H1 (cell line): ENCODE results near the gene SIK1. TPM values are rescaled to one million over a fixed set of nuclear protein-coding genes. Genes with fewer than 3 reads are reported as not detected.
"Not testable (repeated sequence)": the region's sequence is repeated elsewhere in the genome, so short reads cannot be mapped to it uniquely, and the experiment has no call there.

Experiments used
- CTCF ChIA-PET: fragments of 300-600 bp; sonication (Branson Sonifier 250); formaldehyde crosslinking; loops from one replicate; lab custom pipeline; 2021; ENCODE audit not compliant: partially characterized antibody; lab: Charles Lee
- POLR2A ChIA-PET: fragments of 300-600 bp; sonication (Branson Sonifier 250); formaldehyde crosslinking; loops from one replicate; lab custom pipeline; 2021; ENCODE audit warnings: inconsistent platforms; ENCODE audit not compliant: partially characterized antibody; lab: Charles Lee
- DNase-seq, 2 experiments: peaks; one replicate each; pipeline versions ENCODE4 v3.0.0 to v3.0.0-alpha.2; 2010 to 2022; ENCODE audit warnings: low spot score in 2 of 2, low read depth in 1 of 2, mixed read lengths in 1 of 2
- FAIRE-seq: peaks from 2 replicates; lab custom pipeline; 2011; peaks lifted over from hg19 to GRCh38; lab: Jason Lieb, UNC
- H2AFZ ChIP-seq: 2 replicates; pipeline ENCODE4 v1.8.1; 2012; ENCODE audit warnings: low read length, inconsistent platforms
- H2AK5ac ChIP-seq: 2 replicates; pipeline ENCODE4 v1.6.1; 2013; ENCODE audit warnings: low read depth, low read length
- H2BK120ac ChIP-seq: replicated peaks from 2 replicates; pipeline ENCODE3; 2013; ENCODE audit warnings: low read depth, low read length, inconsistent platforms
- H2BK12ac ChIP-seq: 2 replicates; pipeline ENCODE4 v1.6.1; 2013; ENCODE audit warnings: low read depth, low read length
- H2BK15ac ChIP-seq: 2 replicates; pipeline ENCODE4 v1.6.1; 2013; ENCODE audit warnings: low read length
- H2BK20ac ChIP-seq: 2 replicates; pipeline ENCODE4 v1.6.1; 2013; ENCODE audit warnings: low read length
- H2BK5ac ChIP-seq: 2 replicates; pipeline ENCODE4 v1.6.1; 2013; ENCODE audit warnings: low read depth, low read length
- H3K14ac ChIP-seq: 2 replicates; pipeline ENCODE4 v1.6.1; 2013; ENCODE audit warnings: inconsistent platforms; ENCODE audit not compliant: insufficient read length
- H3K18ac ChIP-seq: 2 replicates; pipeline ENCODE4 v1.6.1; 2013; ENCODE audit warnings: low read length; ENCODE audit errors: extremely low read depth
- H3K23ac ChIP-seq: 2 replicates; pipeline ENCODE4 v1.6.1; 2013; ENCODE audit warnings: inconsistent platforms; ENCODE audit not compliant: insufficient read length
- H3K23me2 ChIP-seq: 2 replicates; pipeline ENCODE4 v1.6.1; 2013; ENCODE audit warnings: low read depth, low read length
- H3K27ac ChIP-seq: 2 replicates; pipeline ENCODE4 v1.6.1; 2011; ENCODE audit warnings: low read depth, low read length, inconsistent platforms
- H3K27me3 ChIP-seq, 4 experiments: replicated peaks in 1 of 4; 1 replicate in 1 of 4; 2 replicates in 3 of 4; pipeline versions ENCODE4 v1.6.1 to v1.8.1; 2011 to 2013; ENCODE audit warnings: low read length in 3 of 4, mild to moderate bottlenecking in 3 of 4, inconsistent platforms in 2 of 4, mixed read lengths in 2 of 4, moderate library complexity in 1 of 4; ENCODE audit not compliant: control insufficient read depth in 3 of 4, insufficient read depth in 3 of 4; ENCODE audit errors: extremely low read depth in 1 of 4
- H3K36me3 ChIP-seq, 4 experiments: 2 replicates each; pipeline versions ENCODE4 v1.6.1 to v1.8.1; 2011 to 2013; ENCODE audit warnings: mild to moderate bottlenecking in 4 of 4, low read length in 3 of 4, moderate library complexity in 2 of 4, control low read depth in 1 of 4, inconsistent platforms in 1 of 4; ENCODE audit not compliant: insufficient read depth in 4 of 4, control insufficient read depth in 2 of 4
- H3K4ac ChIP-seq: replicated peaks from 2 replicates; pipeline ENCODE3; 2013; ENCODE audit warnings: low read length, low read depth, mixed read lengths, inconsistent platforms; ENCODE audit not compliant: insufficient read length
- H3K4me1 ChIP-seq, 4 experiments: replicated peaks in 1 of 4; 1 replicate in 1 of 4; 2 replicates in 3 of 4; pipeline versions ENCODE4 v1.6.1 to v1.8.1; 2011 to 2013; ENCODE audit warnings: low read length in 3 of 4, inconsistent platforms in 2 of 4, mixed read lengths in 1 of 4; ENCODE audit not compliant: insufficient read depth in 4 of 4, control insufficient read depth in 3 of 4
- H3K4me2 ChIP-seq, 2 experiments: 2 replicates each; pipeline versions ENCODE4 v1.6.1 to v1.8.1; 2011 to 2013; ENCODE audit warnings: low read depth in 2 of 2, low read length in 2 of 2, control low read depth in 1 of 2, inconsistent platforms in 1 of 2, mild to moderate bottlenecking in 1 of 2; ENCODE audit not compliant: insufficient read depth in 1 of 2
- H3K4me3 ChIP-seq, 4 experiments: fragments of 200-600, 300-600 bp in 1 of 4; sonication (generic), shearing (Covaris generic), sonication (Bioruptor Twin) in 1 of 4; 2 replicates each; pipeline versions ENCODE4 v1.5.1 to v1.8.1; 2011 to 2016; ENCODE audit warnings: low read length in 4 of 4, low read depth in 3 of 4, control low read depth in 2 of 4, inconsistent platforms in 2 of 4, mild to moderate bottlenecking in 2 of 4, mixed read lengths in 1 of 4, moderate library complexity in 1 of 4; ENCODE audit not compliant: insufficient read depth in 2 of 4; ENCODE audit errors: extremely low read depth in 1 of 4
- H3K56ac ChIP-seq: replicated peaks from 2 replicates; pipeline ENCODE3; 2013; ENCODE audit warnings: low read depth, mild to moderate bottlenecking, mixed read lengths, low read length, inconsistent platforms; ENCODE audit not compliant: insufficient read length
- H3K79me1 ChIP-seq: 2 replicates; pipeline ENCODE4 v1.6.1; 2013; ENCODE audit warnings: low read depth, low read length, control low read depth
- H3K79me2 ChIP-seq, 2 experiments: 2 replicates each; pipeline versions ENCODE4 v1.6.1 to v1.8.1; 2012 to 2013; ENCODE audit warnings: low read length in 2 of 2, mild to moderate bottlenecking in 2 of 2, inconsistent platforms in 1 of 2; ENCODE audit not compliant: insufficient read depth in 2 of 2, control insufficient read depth in 1 of 2
- H3K9ac ChIP-seq, 4 experiments: replicated peaks in 1 of 4; 1 replicate in 1 of 4; 2 replicates in 3 of 4; pipeline versions ENCODE4 v1.6.1 to v1.8.1; 2011 to 2013; ENCODE audit warnings: low read depth in 3 of 4, low read length in 3 of 4, control low read depth in 2 of 4, mild to moderate bottlenecking in 2 of 4, moderate library complexity in 2 of 4, inconsistent platforms in 1 of 4; ENCODE audit errors: extremely low read depth in 1 of 4
- H3K9me3 ChIP-seq, 2 experiments: 2 replicates each; pipeline versions ENCODE4 v1.6.1 to v1.8.1; 2012 to 2013; ENCODE audit warnings: mild to moderate bottlenecking in 2 of 2, moderate library complexity in 2 of 2, control low read depth in 1 of 2, inconsistent platforms in 1 of 2, low read depth in 1 of 2, low read length in 1 of 2, mixed read lengths in 1 of 2; ENCODE audit not compliant: insufficient read depth in 2 of 2
- H4K20me1 ChIP-seq, 2 experiments: replicated peaks in 1 of 2; 2 replicates each; pipeline versions ENCODE3 to v1.8.1; 2011 to 2013; ENCODE audit warnings: inconsistent platforms in 2 of 2, low read length in 2 of 2, mild to moderate bottlenecking in 1 of 2; ENCODE audit not compliant: insufficient read depth in 2 of 2, control insufficient read depth in 1 of 2
- H4K5ac ChIP-seq: 2 replicates; pipeline ENCODE4 v1.6.1; 2013; ENCODE audit warnings: low read length, low read depth, mixed read lengths, inconsistent platforms; ENCODE audit not compliant: insufficient read length
- H4K8ac ChIP-seq: 2 replicates; pipeline ENCODE4 v1.8.0; 2013; ENCODE audit warnings: mild to moderate bottlenecking, moderate library complexity, low read length, inconsistent platforms; ENCODE audit not compliant: insufficient read depth; ENCODE audit errors: extremely low read depth
- H4K91ac ChIP-seq: replicated peaks from 2 replicates; pipeline ENCODE3; 2013; ENCODE audit warnings: low read length, mixed read lengths, inconsistent platforms; ENCODE audit not compliant: insufficient read length
- WGBS, 2 experiments: shearing (Covaris generic) in 1 of 2; methylation state at CpG; one replicate each; pipeline versions ENCODE4 v1.1.6 to v1.1.7; 2013 to 2015; ENCODE audit warnings: low lambda C conversion rate in 2 of 2, mixed read lengths in 2 of 2, inconsistent platforms in 1 of 2, low coverage in 1 of 2, missing lambda C conversion rate in 1 of 2; ENCODE audit not compliant: insufficient replicate concordance in 2 of 2, insufficient coverage in 1 of 2, insufficient read length in 1 of 2; ENCODE audit errors: extremely low coverage in 1 of 2, missing lambda C conversion rate in 1 of 2; 5-methylcytosine and 5-hydroxymethylcytosine counted together
- polyA plus RNA-seq, 7 experiments: library from polyadenylated mRNA; depleted of rRNA in 3 of 7; stranded (reverse) in 5 of 7; unstranded in 2 of 7; fragments of >200 nt in 5 of 7; fragments of 200-250 nt in 2 of 7; gene quantifications; 1 replicate in 5 of 7; 2 replicates in 1 of 7; 4 replicates in 1 of 7; pipeline versions ENCODE4 v1.2.1 to v1.2.3, GENCODE V29; 2011 to 2013; ENCODE audit warnings: missing spikeins in 2 of 7, mixed read lengths in 2 of 7
- total RNA-seq: library from RNA; stranded (reverse); fragmentation: NEBNext Ultra II Directional; extraction: Animal tissue kit (Norgen Biotek cat#: 25700); gene quantifications from 2 replicates; pipeline ENCODE4 v1.2.1, GENCODE V29; 2021

The SIK1 gene
- total and polyA plus RNA-seq, 2 of the 8 experiments (the other 6 are each of a cell fraction or from before 2014, with no cell fraction given), result 1.5 to 6.7 TPM

- H3K23me2 ChIP-seq, H3K56ac ChIP-seq, H4K91ac ChIP-seq, H3K4me1 ChIP-seq, H3K27me3 ChIP-seq, CTCF ChIA-PET, H3K27ac ChIP-seq, H2AK5ac ChIP-seq, H3K18ac ChIP-seq, DNase-seq, H4K5ac ChIP-seq, H2BK20ac ChIP-seq, POLR2A ChIA-PET, H3K23ac ChIP-seq, H2BK15ac ChIP-seq, FAIRE-seq, H4K8ac ChIP-seq, H3K4me2 ChIP-seq, H3K4ac ChIP-seq, H3K36me3 ChIP-seq, H3K9me3 ChIP-seq, H3K9ac ChIP-seq, H3K79me1 ChIP-seq, H2BK120ac ChIP-seq, H2AFZ ChIP-seq, H2BK12ac ChIP-seq, H3K79me2 ChIP-seq, H4K20me1 ChIP-seq, H3K14ac ChIP-seq, H3K4me3 ChIP-seq, H2BK5ac ChIP-seq: not testable (repeated sequence)
- no CpG with 5 or more reads among the region's 25 CpGs for WGBS, 2 experiments
Observed at GRCh38 chr21:43440835-43441727, 14.2 kb upstream of the SIK1 start.
